HG02884 (cell line): ENCODE data around the gene PSORS1C1.
A peak's percentile ranks its signal among the peaks of the same experiment; 100 is the strongest.

ENCODE experiments used
- ATAC-seq: cut with Tn5 transposase; IDR thresholded peaks from one replicate; pipeline ENCODE4 v1.9.1; 2021; ENCODE audit warnings: mild to moderate bottlenecking, moderate library complexity; ENCODE audit not compliant: unreplicated experiment

PSORS1C1 gene

DNA sequence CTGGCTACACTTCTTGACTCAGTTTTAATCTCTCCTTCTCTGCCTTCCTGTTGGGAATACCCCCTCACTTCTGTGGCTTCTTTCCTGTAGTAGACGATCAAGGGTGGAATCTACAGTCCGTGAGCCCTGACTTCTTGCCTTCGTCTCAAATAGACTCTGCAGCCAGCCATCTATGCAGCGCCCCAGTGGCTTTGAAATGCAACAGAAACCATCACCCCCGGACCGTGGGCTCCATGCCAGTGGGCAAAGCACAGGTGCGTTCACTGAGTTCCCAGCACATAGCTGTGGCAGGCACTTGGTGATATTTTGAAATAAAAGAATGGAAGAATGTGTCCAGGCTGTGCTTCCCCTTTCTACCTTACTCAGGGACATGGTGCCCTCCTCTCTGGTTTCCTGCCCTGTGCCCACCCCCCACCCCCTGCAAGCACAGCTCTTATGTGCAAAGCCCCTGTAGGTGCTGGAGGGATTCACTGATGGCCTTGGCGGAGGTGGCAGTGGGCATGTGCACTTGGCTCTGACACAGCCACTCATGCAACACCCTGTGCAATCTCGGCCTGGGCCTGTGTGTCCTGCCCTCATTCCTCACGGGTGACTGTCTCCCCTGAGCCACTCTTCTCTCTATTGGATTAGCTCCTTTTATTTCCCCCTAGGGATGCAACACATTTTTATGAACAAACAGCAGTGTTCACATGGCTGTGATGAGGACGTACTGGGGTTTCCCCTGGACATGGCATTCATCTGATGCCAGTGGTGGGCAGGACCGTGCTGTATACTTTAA is 11.2 kb downstream of the PSORS1C1 start:
- no peak for ATAC-seq

DNA sequence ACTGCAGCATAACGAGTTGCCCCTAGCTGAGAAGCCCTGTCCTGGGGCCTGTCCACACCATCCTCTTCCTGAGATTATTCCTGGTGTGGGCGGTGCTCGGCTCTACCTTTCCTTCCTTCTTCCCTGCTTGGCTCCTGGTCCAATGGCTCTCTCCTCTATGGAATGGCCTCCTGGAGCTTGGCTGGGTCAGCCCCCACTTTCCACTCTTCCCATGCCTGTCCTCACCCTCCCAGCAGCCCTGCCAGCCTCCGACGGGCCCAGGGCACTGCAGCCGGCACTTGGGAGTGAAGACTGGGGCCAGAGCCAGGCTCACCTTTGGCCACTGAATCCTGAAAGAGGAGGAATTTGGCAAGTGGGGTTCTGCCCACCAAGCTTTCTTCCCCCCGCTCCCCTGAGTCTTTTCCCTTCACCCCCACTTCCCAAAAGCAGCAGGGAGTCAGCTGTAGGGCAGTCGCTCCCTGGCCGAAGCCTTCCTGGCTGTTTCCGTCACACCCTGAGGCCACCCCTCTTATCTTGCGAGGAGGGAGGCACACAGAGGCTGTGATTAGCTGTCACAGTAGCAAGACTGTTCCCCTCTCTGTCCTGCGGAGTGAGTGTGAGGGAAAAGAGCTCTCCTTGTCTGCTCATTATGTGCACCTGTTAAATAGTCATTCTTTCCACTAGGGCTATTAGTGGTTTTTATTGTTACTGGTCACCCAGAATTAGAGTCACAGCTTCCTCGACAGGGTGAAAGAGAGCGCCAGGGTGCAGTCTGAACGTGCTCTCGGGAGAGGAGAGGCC is 12.0 kb downstream of the PSORS1C1 start:
- no peak for ATAC-seq

DNA sequence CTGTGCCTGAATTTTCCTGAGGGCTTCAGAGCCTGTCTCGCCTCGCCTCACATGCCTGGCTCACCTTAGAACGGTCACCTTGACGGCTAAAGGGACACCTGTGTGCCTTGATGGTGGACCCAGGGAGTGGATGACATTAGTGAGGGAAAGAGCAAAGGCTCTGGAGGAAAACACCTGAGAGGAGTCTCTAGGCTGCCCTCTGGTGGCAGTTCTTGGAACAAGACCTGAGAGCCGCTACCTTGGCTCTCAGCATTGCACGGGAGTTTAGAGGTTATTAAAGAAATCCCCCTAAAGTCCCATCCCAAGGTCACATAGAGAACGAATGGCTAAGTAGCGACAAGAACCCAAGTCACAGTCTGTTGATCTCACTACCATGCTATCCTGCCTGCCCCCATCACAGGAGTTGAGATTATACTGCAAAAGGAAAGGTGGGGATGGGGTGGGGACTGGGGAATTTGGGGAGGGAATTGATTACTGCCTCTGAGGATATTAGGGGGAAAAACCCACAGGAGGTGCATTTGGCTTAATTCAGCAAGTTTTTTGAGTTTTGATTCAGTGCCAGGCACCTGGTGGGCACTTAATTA is 13.6 kb downstream of the PSORS1C1 start:
- ATAC-seq: no peak

DNA sequence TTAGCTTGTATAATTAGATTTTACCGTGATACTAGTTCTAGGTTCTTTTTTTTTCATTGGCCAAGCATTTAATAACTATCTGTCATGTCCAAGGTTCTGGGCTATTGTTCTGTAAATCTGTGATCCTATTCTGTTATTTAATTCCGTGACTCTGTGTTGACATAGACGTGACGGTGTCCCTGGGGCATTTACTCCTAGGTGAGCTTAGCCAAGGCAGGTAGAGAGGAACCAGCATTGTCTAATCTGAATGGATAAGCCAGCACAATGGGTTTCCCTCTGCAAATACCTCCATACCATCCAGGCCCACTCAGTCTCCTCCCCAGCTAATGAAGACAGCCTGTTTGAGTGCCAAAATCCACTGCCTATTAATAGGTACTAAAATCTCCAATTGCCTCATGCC is 14.5 kb downstream of the PSORS1C1 start:
- ATAC-seq: no peak

DNA sequence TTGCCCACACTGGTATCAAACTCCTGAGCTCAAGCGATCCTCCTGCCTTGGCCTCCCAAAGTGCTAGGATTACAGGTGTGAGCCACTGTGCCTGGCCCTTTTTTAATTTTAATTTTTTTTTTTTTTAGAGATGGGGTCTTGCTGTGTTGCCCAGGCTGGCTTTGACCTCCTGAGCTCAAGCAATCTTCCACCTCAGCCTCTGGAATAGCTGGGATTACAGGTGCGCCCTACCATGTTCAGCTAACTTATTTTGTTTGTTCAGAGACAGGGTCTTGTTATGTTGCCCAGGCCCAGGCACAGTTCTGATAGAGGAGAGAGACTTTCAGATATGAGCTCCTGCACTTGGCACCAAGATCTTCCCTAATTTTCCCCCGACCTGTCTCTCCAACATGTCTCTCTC is 16.2 kb downstream of the PSORS1C1 start:
- no peak for ATAC-seq

DNA sequence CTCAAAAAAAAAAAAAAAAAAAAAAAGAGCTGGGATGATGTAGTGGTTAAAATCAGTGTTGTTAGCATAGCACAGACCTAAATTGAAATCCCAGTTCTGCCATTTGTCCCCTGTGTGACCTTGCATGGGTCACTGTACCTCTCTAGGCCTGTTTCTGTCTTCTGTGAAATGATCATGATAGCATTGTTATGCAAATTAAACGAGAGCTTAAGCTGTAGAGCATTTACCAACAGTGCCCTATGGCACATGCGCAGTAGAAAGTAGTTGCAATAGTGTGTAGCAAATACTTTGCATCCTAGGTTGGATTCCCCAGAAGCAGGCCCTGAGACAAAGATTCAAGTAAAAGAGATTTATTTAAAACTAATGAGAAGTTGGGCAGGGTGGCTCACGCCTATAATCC is 17.0 kb downstream of the PSORS1C1 start:
- ATAC-seq: no peak

DNA sequence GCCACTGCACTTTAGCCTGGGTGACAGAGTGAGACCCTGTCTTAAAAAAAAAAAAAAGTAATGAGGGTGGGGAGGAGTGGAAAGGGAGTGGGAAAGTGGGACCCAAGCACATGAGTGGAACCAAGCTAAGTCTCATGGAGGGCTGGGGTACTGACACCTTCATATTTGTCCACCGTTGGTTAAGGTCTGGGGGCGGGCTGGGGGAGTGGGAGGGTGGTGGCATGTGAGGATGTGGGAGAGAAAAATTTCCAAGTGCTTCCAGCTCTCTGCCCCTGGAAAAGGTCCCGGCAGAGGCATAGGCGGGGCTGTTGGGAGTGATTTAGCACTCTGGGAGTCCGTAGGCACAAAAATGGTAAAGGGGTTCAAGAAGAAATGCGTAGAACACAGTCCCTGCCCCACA is 18.2 kb downstream of the PSORS1C1 start:
- no peak for ATAC-seq

DNA sequence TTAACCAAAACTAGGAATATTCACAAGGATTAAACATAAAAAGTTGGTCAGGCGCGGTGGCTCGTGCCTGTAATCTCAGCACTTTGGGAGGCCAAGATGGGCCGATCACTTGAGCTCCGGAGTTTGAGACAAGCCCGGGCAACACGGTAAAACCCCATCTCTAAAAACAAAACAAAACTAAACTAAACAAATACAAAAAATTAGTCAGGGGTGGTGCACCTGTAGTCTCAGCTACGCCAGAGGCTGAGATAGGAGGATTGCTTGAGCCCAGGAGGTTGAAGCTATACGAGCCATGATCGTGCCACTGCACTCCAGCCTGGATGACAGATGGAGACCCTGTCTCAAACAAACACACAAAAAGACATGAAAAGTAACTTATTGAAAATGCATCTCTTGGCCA is 21.1 kb downstream of the PSORS1C1 start:
- no peak for ATAC-seq

DNA sequence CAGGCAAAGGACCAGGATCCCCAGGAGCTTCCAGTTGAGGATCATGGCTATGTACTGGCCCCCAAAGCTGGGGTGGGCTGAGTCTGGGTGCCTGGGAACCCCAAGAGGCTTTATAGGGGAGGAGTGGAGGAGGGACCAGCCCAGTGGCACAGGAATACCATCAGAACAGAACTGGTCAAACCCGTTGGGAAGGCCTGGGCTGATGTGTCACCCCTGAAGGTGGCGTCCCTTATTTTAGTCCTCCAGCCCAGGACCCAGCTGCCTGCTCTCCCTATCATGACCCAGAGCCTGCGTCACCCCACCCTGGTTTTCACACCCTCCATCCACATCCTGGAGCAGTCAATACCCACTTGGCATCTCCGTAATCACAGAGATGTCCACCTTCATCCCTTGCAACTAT is 24.4 kb downstream of the PSORS1C1 start, which contains the start of gene PSORS1C2:
Gene PSORS1C2 (minus strand): TSS at position 85 of the 400 bp plus-strand sequence. CDS start 40 bp downstream, at position 45.
- no peak for ATAC-seq

DNA sequence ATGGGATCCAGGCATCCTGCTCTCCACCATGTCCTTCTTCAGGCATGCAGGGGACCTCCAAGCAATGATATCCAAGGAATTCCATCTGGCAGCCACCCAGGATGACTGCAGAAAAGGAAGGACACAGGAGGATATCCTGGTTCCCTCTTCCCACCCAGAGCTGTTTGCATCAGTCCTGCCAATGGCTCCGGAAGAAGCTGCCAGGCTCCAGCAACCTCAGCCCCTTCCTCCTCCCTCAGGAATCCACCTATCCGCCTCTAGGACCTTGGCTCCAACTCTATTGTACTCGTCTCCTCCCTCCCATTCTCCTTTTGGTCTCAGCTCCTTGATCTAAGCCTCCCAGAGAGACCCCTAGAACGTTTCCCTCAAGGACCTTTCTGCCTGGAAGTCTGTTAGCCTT is 25.0 kb downstream of the PSORS1C1 start:
- ATAC-seq: no peak

DNA sequence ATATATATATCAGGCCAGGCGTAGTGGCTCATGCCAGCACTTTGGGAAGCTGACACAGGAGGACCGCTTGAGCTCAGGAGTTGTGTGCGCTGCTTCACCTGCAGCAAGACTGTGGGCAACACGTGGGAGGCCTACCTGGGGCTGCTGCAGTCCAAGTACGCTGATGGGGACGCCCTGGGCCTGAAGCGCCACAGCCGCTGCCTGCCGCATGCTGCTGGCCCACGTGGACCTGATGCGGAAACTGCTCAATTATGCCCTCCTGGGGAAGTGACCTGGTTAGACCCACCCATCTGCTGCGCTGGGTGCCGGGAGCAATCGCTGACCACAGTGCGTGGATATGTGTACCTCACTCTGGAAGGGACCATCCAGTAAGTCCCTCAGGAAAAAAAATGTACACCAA is 26.0 kb downstream of the PSORS1C1 start:
- ATAC-seq: no peak

DNA sequence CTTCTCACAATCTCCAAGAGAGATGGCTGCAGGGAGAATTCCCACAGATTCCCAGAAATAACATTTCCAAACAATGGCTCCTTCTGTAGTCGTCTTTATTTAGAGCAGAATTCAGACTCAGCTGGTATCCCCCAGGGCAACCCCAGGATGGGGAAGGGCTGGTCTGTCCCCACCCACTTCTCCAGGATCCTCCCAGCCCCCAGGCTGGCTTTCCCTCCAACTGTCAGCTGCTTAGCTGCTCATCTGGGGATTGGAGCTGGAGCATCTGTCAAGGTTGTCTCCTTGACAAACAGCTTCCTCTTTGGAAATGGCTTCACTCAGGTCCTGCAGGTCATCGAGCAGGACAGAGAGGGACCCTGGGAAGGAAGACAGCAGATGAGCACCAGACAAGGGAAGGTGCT is 27.8 kb downstream of the PSORS1C1 start:
- no peak for ATAC-seq

DNA sequence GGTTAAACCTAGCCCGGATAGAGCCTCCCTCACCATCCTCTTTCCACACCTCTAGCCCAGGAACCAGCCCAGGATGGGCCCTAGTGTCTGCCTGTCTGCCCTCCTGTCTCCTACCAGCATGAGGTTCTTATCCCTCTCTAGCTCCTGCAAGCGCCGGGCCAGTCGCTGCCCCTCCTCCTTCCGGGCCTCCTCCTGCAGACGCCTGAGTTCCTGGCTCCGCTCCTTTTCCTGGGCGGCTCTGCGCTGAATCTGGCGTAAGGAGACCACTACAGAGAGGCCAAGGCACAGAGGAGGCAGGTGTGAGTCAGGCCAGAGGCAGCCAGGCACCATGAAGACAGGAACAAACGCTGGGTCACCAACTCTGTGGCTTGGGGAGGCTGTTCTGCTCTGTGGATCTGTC is 28.5 kb downstream of the PSORS1C1 start:
- ATAC-seq: no peak

DNA sequence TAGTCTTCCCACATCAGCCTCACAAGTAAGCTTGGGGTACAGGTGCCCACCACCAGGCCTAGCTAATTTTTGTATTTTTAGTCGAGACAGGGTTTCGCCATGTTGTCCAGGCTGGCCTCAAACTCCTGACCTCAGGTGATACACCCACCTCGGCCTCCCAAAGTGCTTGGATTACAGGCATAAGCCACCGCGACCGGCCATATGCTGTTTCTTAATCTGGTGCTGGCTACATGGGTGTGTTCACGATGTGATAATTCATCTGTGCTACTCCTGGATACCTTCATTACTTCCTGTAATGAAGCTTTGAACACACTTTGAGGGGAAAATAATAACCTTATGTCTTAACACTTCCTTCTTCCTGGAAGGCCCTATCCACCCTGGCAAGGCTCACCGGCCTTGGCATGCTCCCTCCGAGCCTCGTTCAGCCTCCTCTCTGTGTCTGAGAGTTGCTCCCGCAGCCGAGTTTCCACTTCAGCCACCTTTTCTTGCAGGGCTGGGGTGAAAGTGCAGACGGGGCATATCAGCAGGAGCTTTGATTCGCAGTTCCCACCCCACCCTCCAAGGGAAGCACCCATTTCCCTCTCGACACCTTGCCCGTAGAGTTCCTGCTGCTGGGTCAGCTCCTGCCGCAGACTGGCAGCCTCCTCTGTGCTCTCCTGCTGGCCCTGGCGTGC is 29.8 kb downstream of the PSORS1C1 start:
- ATAC-seq: no peak

DNA sequence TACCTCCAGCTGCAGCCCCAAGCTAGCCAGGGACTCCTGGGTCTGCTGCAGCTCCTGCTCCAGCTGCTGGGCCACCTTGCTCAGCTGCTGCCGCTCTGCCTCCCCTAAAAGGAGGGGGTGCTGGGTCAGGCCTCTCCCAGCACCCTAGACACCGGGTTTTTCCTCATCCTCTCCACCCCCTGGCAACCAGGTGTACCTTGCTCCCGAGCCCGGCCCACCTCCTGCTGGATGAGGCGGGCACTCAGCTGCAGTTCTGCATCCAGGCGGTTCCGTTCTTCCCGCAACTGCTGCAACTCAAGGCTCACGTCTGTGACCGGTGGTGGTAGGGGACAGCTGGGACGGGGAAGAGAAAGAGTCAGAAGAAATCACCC is 30.4 kb downstream of the PSORS1C1 start:
- no peak for ATAC-seq

DNA sequence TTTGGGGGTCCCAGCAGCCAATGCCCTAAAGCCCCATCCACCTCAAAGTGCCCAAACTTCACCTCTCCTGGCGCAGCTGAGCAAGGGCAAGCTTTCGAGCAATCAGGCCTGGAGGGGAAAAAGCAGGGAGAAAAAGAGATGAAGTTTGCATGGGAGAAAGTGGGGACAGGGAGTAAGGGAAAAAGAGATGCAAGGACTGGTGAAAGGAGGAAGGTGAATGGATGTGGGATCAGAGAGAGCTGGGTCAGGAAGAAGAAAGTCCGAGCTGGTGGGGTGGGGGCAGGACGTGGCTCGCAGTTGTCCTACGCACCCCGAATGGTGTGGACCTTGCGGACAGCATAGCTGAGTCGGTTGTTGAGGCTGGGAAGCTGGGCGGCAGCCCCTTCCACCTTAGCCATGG is 30.8 kb downstream of the PSORS1C1 start:
- no peak for ATAC-seq

DNA sequence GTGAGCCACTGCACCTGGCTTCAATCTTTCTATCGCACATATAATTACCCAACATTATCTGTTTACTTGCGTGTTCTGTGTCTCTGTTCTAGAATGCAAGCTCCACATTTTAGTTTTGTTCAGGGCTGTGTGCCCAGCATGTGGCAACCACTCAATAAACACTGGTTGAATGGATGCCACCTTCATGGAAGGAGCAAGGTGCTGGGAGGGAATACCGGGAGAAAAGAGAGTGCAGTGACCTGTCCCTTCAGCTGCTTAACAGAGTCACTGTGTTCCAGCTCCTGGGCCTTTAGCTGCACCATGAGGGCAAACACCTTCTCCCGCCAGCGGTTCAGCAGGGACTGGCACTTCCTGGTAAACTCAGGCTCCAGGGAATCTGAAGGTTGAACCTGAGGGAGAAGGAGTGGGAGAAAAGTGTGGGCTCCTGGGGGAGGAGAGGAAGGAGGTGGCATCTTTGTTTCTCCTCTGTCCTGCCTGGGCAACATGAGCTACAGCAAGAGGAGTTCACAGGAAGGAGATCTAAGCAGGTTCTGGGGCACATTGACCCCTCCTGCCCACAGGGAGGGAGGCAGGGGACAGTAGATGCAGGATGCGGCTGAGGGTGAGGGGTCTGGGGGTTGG is 35.3 kb downstream of the PSORS1C1 start:
- ATAC-seq: no peak

DNA sequence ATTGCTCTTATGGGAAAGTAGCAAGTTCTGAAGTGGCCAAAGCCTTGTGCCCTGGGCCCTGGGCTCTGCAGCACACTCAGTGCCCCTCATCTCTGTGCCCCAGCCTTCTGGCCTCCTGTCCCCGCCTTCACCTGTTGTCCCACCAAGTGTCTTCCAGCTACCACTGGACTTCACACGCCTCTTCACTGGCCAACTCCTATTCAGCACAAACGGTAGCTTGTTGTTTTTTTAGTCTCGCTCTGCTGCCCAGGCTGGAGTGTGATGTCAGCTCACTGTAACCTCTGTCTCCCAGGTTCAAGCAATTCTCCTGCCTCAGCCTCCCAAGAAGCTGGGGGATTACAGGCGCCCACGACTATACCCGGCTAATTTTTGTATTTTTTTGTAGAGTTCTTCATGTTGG is 38.2 kb downstream of the PSORS1C1 start:
- no peak for ATAC-seq

DNA sequence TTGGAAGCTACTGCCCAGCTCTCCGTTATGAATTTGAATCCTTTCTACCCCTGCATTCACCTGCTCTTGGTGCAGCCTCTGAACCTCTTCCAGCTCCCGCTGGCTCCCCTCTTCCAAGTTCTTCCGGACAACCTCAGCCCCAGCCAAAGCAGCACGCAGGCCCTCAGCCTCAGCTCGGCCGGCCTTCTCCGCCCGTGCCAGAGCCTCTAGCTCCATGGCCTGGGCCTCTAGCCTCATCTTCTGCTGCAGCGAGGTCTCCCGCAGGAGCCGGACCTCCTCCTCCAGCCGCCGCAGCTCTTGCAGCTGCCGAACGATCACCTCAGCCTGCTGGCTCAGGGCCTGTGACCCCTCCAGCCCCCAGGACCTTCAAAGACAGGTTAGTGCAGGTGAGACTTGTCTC is 39.8 kb downstream of the PSORS1C1 start:
- no peak for ATAC-seq

DNA sequence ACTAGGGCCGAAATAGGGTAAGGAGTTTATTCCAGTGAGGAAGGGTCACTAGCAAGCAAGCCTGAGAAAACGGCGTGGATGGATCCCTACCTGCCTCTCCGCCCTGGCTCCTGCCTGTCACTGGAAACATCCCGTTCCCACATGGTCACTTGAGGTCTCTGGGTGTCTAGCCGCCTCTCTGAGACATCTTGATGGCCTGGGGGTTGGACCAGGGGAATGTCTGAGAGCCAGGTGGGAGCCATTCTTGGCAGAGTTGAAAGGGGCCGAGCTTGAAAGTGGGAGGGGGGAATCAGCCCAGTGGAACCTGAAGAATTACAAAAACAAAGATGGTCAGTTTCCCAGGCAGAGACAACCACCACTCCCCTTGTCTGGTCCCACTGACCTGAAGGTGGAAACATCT is 42.0 kb downstream of the PSORS1C1 start:
- ATAC-seq: no peak

DNA sequence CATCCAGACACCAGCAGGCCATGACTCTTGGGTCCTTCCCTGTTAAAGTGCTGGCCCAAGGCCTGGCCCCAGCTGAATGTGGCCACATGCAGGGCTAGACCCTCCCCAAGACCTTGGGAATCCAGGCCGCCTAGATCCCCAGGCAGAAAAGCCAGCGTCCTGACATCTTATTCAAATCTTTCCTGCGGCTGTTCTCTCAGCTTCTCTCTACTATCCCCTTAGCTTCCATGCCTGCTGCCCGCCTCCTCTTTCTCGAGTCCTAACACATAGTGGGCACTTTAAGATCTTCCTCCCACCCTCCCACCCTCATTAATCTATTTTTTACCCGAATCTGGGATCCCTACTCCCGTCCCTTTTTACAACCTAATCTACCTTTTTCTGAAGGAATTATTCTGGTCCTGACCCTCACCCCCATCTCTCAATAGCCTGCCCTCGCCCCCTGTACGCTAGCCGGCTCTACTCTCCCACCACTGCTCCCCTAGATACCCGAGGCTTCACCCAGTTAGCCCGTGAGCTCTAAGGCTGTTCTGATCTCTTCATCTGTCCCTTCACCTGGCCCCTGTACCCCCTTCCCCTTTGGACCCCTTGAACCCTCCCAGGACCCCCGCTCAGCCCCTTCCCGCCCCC is 43.0 kb downstream of the PSORS1C1 start, which contains the start of gene CCHCR1:
Gene CCHCR1 (minus strand): TSS at position 290 of the 627 bp plus-strand sequence. CDS start 202 bp downstream, at position 88.
- peak; percentile 6 for ATAC-seq
